IPS-11a (cell line): ENCODE data around the gene ASTN2.
"Not testable (repeated sequence)": the region's sequence is repeated elsewhere in the genome, so short reads cannot be mapped to it uniquely, and the experiment has no call there.

Experiments
- H3K4me3 ChIP-seq: one replicate; pipeline ENCODE4 v1.5.1; 2013; ENCODE audit warnings: low read depth, low read length, control low read depth

Gene ASTN2

GRCh38 chr9:116837018-116837989, 577.6 kb downstream of the ASTN2 start:
- no peak overlapping the region for H3K4me3 ChIP-seq

GRCh38 chr9:116830321-116830720, 584.5 kb downstream of the ASTN2 start:
- H3K4me3 ChIP-seq: not testable (repeated sequence)

GRCh38 chr9:116821633-116822229, 593.1 kb downstream of the ASTN2 start:
- H3K4me3 ChIP-seq: no peak overlapping the region

- H3K4me3 ChIP-seq: no peak overlapping the region
Observed at GRCh38 chr9:116819116-116819515, 595.7 kb downstream of the ASTN2 start.

- H3K4me3 ChIP-seq: no peak overlapping the region
Observed at GRCh38 chr9:116817762-116818161, 597.1 kb downstream of the ASTN2 start.

GRCh38 chr9:116816484-116816883, 598.4 kb downstream of the ASTN2 start:
- no peak overlapping the region for H3K4me3 ChIP-seq

- H3K4me3 ChIP-seq: no peak overlapping the region
Observed at GRCh38 chr9:116815835-116816234, 599.0 kb downstream of the ASTN2 start.

GRCh38 chr9:116813031-116813300, 601.9 kb downstream of the ASTN2 start:
- no peak overlapping the region for H3K4me3 ChIP-seq

- no peak overlapping the region for H3K4me3 ChIP-seq
Observed at GRCh38 chr9:116812231-116813030, 602.4 kb downstream of the ASTN2 start.

GRCh38 chr9:116809656-116810055, 605.2 kb downstream of the ASTN2 start:
- no peak overlapping the region for H3K4me3 ChIP-seq

- H3K4me3 ChIP-seq: no peak overlapping the region
Observed at GRCh38 chr9:116806075-116806474, 608.8 kb downstream of the ASTN2 start.

- no peak overlapping the region for H3K4me3 ChIP-seq
Observed at GRCh38 chr9:116800885-116801284, 614.0 kb downstream of the ASTN2 start.

GRCh38 chr9:116800074-116800473, 614.8 kb downstream of the ASTN2 start:
- H3K4me3 ChIP-seq: no peak overlapping the region

GRCh38 chr9:116798521-116798920, 616.3 kb downstream of the ASTN2 start:
- H3K4me3 ChIP-seq: no peak overlapping the region

GRCh38 chr9:116797276-116797675, 617.6 kb downstream of the ASTN2 start:
- H3K4me3 ChIP-seq: no peak overlapping the region

- no peak overlapping the region for H3K4me3 ChIP-seq
Observed at GRCh38 chr9:116796669-116797068, 618.2 kb downstream of the ASTN2 start.

- H3K4me3 ChIP-seq: no peak overlapping the region
Observed at GRCh38 chr9:116795821-116796220, 619.0 kb downstream of the ASTN2 start.

- no peak overlapping the region for H3K4me3 ChIP-seq
Observed at GRCh38 chr9:116792271-116792670, 622.6 kb downstream of the ASTN2 start.

- no peak overlapping the region for H3K4me3 ChIP-seq
Observed at GRCh38 chr9:116791326-116791725, 623.5 kb downstream of the ASTN2 start.

GRCh38 chr9:116789081-116789480, 625.8 kb downstream of the ASTN2 start:
- H3K4me3 ChIP-seq: no peak overlapping the region

GRCh38 chr9:116786737-116787136, 628.1 kb downstream of the ASTN2 start:
- no peak overlapping the region for H3K4me3 ChIP-seq

GRCh38 chr9:116777116-116777515, 637.7 kb downstream of the ASTN2 start:
- no peak overlapping the region for H3K4me3 ChIP-seq
